A673 (cell line): ENCODE measurements around the gene CAV1. TPM values are rescaled to one million over a fixed set of nuclear protein-coding genes. Genes with fewer than 3 reads are reported as not detected.

Experiments
- BruUV-seq: library from RNA; stranded (reverse); fragments of 400-500 nt; replicated peaks from 2 replicates; lab custom pipeline; 2021; lab: Mats Ljungman, UMichigan
- CTCF ChIA-PET: fragments of 300-600 bp; sonication (Branson Sonifier 250); formaldehyde crosslinking; loops from one replicate; lab custom pipeline; 2022; ENCODE audit warnings: antibody characterized with exemption; lab: Charles Lee
- POLR2A ChIA-PET: fragments of 300-600 bp; sonication (Branson Sonifier 250); formaldehyde crosslinking; loops from one replicate; lab custom pipeline; 2022; ENCODE audit warnings: antibody characterized with exemption; ENCODE audit not compliant: low non-redundant PET; lab: Charles Lee
- DNase-seq: peaks from one replicate; pipeline ENCODE4 v3.0.0-alpha.2; 2015; ENCODE audit warnings: low spot score
- H3K27ac ChIP-seq: fragments of 200-600 bp; sonication (generic); 2 replicates; pipeline ENCODE4 v1.5.1; 2016; ENCODE audit warnings: mixed run types, low read depth, mild to moderate bottlenecking, mixed read lengths, antibody characterized with exemption, low read length; ENCODE audit not compliant: poor library complexity, severe bottlenecking
- H3K27me3 ChIP-seq: fragments of 200-600 bp; sonication (generic); replicated peaks from 2 replicates; pipeline ENCODE4 v1.6.1; 2017; ENCODE audit warnings: mixed run types, low read depth, mild to moderate bottlenecking, mixed read lengths, antibody characterized with exemption, low read length; ENCODE audit not compliant: insufficient read depth, poor library complexity
- H3K36me3 ChIP-seq: fragments of 200-600 bp; sonication (generic); 2 replicates; pipeline ENCODE4 v1.6.1; 2016; ENCODE audit warnings: mixed run types, mild to moderate bottlenecking, mixed read lengths, antibody characterized with exemption, low read length; ENCODE audit not compliant: insufficient read depth, poor library complexity, severe bottlenecking
- H3K4me1 ChIP-seq: fragments of 200-600 bp; sonication (generic); 2 replicates; pipeline ENCODE4 v1.6.1; 2017; ENCODE audit warnings: mixed run types, mild to moderate bottlenecking, mixed read lengths, antibody characterized with exemption, low read length; ENCODE audit not compliant: insufficient read depth, poor library complexity, severe bottlenecking
- H3K4me3 ChIP-seq: fragments of 200-600 bp; sonication (generic); 2 replicates; pipeline ENCODE4 v1.5.1; 2016; ENCODE audit warnings: low read depth, mixed run types, mild to moderate bottlenecking, mixed read lengths, low read length; ENCODE audit not compliant: poor library complexity, severe bottlenecking
- H3K9me3 ChIP-seq: fragments of 200-600 bp; sonication (generic); 2 replicates; pipeline ENCODE4 v1.6.1; 2016; ENCODE audit warnings: mixed run types, low read depth, mild to moderate bottlenecking, mixed read lengths, antibody characterized with exemption, low read length; ENCODE audit not compliant: poor library complexity, severe bottlenecking
- EZH2 ChIP-seq: fragments of 200-600 bp; sonication (generic); IDR thresholded peaks from 2 replicates; pipeline ENCODE4 v1.6.1; 2017; ENCODE audit warnings: borderline replicate concordance, low read depth, mild to moderate bottlenecking, mixed read lengths, antibody characterized with exemption, low read length; ENCODE audit not compliant: poor library complexity, severe bottlenecking
- intact Hi-C: fragments of 100-400 bp; cut with micrococcal nuclease; formaldehyde crosslinking; loops from one replicate; pipeline ENCODE4 v1.10.0; 2022; ENCODE audit not compliant: unreplicated experiment
- total RNA-seq: library from RNA; stranded (reverse); gene quantifications from 2 replicates; pipeline ENCODE4 v1.2.3, GENCODE V29; 2021
- TF ChIP-seq, protein P1 (sequence below): fragments of 300-800, 200-600 bp; sonication (generic); conservative IDR thresholded peaks from 2 replicates; pipeline ENCODE4 v1.5.1; 2017; ENCODE audit warnings: low read depth, mild to moderate bottlenecking, antibody characterized with exemption, low read length, moderate library complexity, mixed read lengths

Gene CAV1
- total RNA-seq, 1 experiment from 2014 or later = 2,074 TPM

DNA sequence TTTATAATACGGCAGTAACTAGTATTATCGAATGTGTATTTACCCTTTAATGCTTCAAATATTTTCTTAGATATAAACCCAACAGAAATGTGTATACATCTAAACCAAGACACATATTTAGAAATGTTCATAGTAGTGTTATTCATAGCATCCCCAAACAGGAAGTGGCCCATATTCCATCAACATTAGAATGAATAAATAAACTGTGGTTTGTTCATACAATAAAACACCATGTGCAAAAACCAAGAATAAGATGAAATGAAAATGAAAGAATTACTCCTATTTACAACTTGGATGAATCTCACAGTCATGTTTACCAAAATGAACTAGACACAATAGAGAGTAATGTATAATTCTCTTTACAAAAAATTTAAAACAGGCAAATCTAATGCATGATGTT, 34.5 kb upstream of the CAV1 start:
- Histone ChIP-seq H3K9me3 (no peaks in the 10 kb centered on the region), H3K4me3 (no peak overlapping the region), H3K4me1 (peaks cover 71% of the 10 kb centered on the region), H3K27me3 (no peaks in the 10 kb centered on the region), H3K27ac (peak overlapping the region; percentile 85), H3K36me3 (no peaks in the 10 kb centered on the region)
- ChIA-PET POLR2A (no interaction called here), CTCF (no interaction called here)
- intact Hi-C loops = no loop called here
- no peak for TF ChIP-seq EZH2
- TF ChIP-seq, protein P1, sequence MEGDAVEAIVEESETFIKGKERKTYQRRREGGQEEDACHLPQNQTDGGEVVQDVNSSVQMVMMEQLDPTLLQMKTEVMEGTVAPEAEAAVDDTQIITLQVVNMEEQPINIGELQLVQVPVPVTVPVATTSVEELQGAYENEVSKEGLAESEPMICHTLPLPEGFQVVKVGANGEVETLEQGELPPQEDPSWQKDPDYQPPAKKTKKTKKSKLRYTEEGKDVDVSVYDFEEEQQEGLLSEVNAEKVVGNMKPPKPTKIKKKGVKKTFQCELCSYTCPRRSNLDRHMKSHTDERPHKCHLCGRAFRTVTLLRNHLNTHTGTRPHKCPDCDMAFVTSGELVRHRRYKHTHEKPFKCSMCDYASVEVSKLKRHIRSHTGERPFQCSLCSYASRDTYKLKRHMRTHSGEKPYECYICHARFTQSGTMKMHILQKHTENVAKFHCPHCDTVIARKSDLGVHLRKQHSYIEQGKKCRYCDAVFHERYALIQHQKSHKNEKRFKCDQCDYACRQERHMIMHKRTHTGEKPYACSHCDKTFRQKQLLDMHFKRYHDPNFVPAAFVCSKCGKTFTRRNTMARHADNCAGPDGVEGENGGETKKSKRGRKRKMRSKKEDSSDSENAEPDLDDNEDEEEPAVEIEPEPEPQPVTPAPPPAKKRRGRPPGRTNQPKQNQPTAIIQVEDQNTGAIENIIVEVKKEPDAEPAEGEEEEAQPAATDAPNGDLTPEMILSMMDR = no peak
- DNase-seq = no peak
- BruUV-seq = no TSS peak

DNA sequence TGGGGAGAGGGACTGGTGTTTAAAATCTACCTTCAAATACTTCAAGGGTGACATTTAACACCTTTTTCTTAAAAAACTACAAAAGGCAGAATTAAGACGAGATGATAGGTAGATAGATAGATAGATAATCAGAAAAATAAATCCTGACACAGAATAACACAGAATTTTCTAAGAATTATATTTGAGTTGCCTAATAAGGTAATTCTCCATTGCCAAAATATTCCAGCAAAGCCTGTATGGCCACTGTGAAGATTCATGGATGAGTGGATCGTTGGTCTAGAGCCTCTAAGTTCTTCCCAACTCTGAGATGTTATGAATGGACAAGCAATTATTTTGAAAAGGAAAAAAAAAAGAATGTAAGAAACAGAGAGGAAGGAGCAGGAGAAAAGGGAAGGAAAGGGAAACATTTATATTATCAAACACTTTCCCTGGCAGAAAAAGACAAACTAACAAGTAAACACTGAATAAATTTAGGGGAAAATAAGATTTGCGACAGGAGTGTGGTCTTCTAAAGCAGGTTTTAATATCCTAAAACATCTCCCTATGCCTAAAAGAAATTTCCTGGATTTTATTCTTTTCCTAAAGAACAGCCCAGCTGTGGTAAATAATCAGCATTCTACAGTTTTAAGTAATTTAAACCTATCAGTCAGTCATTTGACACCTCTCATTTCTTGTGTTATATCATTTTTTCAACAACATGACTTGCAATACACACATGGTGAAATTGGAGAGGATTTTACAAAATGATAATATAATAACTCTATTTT, 32.8 kb upstream of the CAV1 start:
- no TSS peak for BruUV-seq
- Histone ChIP-seq H3K9me3 (peaks cover 5% of the 10 kb centered on the region), H3K27me3 (no peaks in the 10 kb centered on the region), H3K27ac (peak overlapping the region; percentile 85), H3K4me3 (no peak overlapping the region), H3K36me3 (no peaks in the 10 kb centered on the region), H3K4me1 (peaks cover 80% of the 10 kb centered on the region)
- TF ChIP-seq, protein P1 = no peak
- TF ChIP-seq EZH2 = no peak
- CTCF ChIA-PET = no interaction called here
- POLR2A ChIA-PET = no interaction called here
- intact Hi-C loops = no loop called here
- no peak for DNase-seq

DNA sequence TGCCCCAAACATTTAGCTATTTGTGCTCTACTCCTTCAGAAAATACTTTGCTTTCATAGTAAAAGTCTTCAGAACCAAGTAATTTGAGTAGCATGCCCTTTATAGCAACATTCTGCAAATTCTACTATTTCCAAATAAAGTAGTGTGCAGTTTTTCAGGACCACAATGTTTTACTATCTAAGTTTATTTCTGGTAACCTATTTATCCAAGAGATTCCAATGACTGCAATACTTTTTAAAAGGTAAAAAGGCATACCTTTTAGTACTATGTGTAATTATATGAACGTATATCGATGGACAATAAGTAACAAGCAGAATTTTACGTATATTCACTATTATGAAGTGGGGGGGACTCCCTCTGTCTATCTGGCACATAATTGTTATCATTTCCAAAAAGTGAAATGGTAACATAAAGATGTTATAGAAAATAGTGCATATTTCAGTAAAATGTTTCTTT, 32.2 kb upstream of the CAV1 start:
- intact Hi-C loops = no loop called here
- CTCF ChIA-PET = no interaction called here
- no peak for TF ChIP-seq EZH2
- TF ChIP-seq, protein P1 = no peak
- Histone ChIP-seq H3K4me1 (peaks cover 75% of the 10 kb centered on the region), H3K27me3 (no peaks in the 10 kb centered on the region), H3K4me3 (no peak overlapping the region), H3K36me3 (no peaks in the 10 kb centered on the region), H3K27ac (peak overlapping the region; percentile 85), H3K9me3 (peaks cover 5% of the 10 kb centered on the region)
- POLR2A ChIA-PET = no interaction called here
- BruUV-seq = no TSS peak
- no peak for DNase-seq
